HG02852 (cell line): ENCODE data around the gene NDUFAF4.

Experiments used
- ATAC-seq: cut with Tn5 transposase; IDR thresholded peaks from one replicate; pipeline ENCODE4 v1.9.1; 2021; ENCODE audit warnings: mild to moderate bottlenecking, moderate library complexity; ENCODE audit not compliant: unreplicated experiment

The NDUFAF4 gene

DNA sequence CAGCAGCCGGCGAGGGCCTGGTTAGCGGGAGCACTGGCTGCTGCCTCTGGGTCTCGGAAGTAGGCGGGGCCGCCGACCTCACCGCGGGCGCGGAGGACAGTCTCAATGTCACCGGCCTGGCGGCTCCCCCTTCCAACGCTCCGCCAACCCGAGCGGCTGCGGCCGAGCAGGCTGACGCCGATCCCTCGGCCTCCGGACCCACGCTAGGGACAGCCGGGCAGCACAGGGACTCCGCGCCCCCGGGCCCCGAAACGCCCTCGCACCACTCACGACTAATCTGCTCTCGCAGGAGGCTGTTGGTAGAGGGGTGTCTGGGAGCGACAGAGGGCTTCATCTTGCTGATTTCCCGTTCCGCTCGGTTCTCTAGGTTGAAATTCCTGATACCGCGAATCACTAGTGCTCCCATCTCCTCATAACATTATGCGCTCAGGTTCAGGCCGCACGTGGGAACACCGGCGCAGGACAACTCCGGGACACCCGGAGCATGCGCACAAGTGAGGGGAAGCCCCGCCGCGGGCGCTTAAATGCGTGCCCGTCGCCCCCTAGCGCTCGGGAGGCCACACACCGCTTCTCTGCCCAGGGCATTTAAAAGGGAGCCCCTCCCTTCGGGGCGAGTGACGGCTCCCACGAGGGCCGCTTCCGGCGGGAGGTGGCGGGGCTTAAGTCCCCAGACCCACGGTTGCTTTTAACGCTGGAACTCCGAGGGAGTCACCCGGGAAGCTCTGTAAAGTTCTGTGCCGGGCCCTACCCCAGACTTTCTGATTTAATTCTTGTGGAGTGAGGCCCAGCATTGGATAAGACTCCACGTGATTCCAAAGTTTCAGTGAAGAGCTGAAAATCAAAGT, at the start of gene NDUFAF4:
TSS of gene NDUFAF4 (minus strand) at position 496 of the 845 bp plus-strand sequence. CDS start at position 406, 90 bp downstream.
- peak; percentile 87 for ATAC-seq

DNA sequence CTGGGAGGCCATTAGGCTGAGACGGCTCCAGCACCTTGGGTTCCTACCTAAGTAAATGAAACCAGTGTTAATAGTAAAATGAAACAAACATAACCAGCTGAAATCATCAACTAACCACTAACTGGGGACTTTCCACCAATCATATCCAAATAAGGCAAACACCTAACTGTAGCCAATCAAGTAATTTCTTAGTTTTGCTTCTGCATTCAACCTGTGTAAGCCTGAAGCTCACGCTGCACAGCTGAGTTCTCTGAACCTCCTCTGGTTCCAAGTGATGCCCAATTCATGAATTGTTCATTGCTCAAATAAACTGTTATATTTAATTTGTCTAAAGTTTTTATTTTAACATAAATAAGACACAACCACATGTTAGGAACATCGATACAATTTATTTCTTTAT, 49.4 kb upstream of the NDUFAF4 start:
- peak; percentile 97 for ATAC-seq

DNA sequence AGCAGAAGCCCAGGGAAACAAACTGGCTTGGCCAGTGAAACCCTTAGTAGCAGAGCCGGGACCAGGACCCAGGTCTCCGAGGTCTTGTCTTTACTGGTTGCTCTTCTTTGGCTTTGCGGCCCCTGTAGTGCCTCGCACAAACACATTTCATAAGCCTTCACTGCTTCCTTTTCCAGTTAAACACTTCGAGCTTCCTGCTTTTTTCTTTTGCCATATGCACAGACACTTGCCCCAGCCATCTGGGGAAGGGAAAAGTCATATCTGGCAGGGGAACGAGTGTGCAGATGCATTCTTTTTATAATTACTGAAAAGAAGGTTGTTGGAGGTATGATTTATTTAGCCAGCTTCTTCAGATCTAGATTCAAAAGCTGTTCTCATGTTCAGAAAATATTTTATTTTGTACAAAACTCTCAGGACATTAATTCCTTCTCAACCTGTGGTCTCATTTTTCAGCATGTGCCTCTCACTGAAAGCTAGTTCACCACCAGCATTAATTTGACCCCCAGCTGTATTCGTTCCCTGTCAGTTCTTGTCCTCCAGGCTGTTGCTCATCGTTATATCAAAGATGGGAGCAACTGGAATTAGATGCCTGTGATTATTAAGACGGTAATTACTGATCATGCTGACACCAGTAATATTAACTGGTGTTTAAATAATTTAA, 46.0 kb upstream of the NDUFAF4 start:
- no peak for ATAC-seq

DNA sequence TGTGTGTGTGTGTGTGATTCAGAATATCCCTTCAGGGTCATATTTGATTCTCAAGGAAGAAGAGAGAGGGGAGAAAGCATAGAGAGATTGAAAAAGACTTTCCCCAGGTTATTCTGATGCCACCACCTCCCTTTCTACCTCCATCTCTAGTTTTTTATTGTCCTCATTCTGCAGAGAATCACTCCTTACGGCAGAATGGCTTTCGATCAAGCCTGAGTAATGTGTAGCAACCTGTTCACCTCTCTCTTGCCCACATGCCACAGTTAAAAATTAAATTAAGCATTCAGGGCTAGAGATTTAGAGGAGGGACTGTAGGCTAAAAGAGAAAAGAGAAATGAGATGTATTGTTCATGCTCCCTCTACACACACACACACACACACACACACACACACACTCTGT, 45.0 kb upstream of the NDUFAF4 start:
- no peak for ATAC-seq

GRCh38 chr6:96940322-96940721, 42.6 kb upstream of the NDUFAF4 start:
- ATAC-seq, result no peak

DNA sequence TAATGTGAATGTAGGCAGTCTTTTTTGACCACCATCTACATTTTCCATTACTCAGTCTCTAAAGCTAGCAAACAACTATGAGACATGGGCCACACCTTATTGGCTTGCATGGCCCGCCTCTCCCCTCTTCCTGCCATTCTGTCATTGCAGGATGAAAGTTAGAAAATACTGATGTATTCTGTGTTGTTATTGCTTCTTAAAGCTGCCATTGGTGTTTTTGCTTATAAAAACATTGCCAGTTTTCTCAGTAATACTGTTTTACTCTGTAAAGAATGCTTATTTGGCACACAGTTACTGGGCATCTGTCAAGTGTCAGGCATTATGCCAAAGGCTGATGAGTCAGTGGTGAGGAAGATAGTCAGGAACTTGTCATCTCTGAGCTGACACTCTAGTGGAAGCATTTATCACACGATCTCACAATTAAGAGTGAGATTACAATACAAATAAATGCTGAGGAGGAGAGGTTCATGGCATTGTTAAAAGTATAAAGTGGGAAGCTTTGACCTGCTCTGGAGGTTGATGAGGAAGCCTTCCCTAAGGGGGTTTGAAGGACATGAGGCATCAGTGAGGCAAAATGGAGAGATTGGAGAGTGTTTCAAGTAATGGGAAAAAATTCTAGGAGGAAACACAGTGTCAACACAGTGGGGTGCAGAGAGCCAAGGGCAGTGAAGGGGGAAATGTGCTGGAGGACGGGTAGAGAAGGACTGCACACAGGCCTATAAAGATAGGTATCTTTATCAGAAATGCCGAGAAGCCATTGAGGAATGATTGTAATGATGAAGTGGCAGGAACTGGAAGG, 41.5 kb upstream of the NDUFAF4 start:
- no peak for ATAC-seq

DNA sequence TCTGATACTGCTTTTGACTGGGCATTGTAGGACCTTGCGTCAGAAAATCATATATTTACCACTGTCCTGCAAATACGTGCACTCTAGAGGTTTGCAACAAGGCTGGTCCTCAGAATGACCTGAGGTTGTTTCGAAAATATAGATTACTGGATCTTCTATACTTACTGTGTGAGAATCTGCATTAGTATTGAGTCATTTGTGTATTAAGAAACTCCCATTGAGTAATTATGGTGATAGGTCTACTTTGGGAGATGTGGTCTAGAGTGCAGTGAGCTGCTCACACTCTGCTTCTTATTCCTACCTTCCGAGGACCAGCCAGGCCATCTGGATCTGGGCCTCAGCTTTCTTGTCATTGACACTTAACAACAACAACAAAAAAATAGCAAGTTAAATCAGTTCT, 36.4 kb upstream of the NDUFAF4 start:
- peak; percentile 67 for ATAC-seq

DNA sequence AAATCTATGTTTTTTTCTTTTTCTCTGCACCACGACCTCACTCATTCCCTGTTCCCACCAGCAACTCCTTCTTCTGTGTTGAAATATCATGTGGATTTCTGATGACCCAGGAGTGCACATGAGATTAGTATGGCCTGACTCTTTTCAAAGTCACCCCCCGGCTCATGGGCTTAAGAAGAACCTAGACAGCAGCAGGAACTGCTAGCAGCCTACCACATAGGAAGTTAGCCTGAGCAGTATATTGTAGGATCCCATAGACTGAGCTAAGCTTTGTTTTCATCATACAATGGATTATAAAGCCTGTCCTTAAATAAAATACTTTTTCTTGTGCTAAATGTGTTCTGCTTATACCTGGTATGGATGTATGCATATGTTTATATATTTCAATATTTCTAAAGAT, 33.5 kb upstream of the NDUFAF4 start:
- ATAC-seq, result no peak

DNA sequence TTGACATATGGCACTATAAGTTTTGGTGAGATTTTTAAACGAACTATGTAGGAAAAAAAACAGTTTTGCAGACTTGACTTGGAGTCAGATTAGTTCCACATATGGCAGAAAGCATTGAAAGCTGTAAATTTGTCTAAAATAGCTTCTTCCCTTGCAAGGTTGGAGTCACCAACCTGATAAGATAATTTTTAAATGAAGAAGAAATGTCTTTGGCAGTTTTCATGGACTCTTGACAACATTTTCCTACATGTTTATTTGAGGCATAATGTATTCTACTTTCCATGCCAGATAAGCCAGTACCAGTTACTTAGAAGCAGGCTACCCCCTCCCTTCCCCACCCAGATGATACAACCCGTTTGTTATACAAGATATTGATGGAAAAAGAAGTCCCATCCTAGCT, 32.0 kb upstream of the NDUFAF4 start:
- no peak for ATAC-seq

DNA sequence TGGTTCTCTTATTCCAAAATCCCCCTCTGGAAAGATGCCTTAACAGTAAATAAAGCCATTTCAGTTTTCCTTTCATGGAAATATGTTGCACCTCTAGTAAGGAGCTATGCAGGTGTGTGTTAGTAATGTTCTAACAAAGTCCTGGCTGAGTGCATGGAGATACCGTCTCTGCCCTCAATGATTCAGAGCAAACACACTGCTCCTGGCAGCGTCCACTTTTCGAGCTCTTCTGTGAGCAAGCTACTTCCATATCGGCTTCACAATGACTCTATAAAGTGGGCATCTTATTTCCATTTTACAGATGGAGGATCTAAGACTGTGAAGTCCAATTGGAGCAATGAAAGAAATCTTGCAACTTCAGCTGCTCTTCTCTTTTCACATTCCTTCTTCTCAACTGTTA, 30.0 kb upstream of the NDUFAF4 start:
- ATAC-seq, result no peak

- ATAC-seq, result no peak
Measured at GRCh38 chr6:96926425-96926824, 28.7 kb upstream of the NDUFAF4 start.

GRCh38 chr6:96925290-96925687, 27.6 kb upstream of the NDUFAF4 start:
- no peak for ATAC-seq

GRCh38 chr6:96923871-96924493, 26.3 kb upstream of the NDUFAF4 start:
- ATAC-seq, result peak; percentile 84

DNA sequence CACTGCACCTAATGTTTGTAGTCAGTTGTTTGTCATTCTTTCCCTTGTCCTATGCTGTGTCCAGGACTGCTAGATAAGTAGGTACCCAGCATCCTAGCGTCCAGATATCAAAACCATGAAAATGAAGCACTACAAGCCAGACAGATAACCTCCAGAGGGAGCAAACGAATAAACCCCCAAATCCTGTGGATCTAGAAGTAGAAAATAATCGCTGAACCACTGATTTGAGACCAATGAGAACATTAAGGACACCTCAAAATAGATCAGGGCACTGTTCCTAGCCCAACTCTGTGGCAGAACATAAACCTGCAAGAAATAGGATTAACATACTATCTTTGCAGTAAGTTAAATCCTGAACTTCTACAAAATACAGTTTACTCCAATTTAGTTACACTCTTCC, 25.7 kb upstream of the NDUFAF4 start:
- ATAC-seq, result no peak

- ATAC-seq, result no peak
Measured at GRCh38 chr6:96917098-96917497, 19.4 kb upstream of the NDUFAF4 start.

- ATAC-seq, result no peak
Measured at GRCh38 chr6:96913621-96914020, 15.9 kb upstream of the NDUFAF4 start.

GRCh38 chr6:96911751-96912150, 14.1 kb upstream of the NDUFAF4 start:
- ATAC-seq, result no peak

DNA sequence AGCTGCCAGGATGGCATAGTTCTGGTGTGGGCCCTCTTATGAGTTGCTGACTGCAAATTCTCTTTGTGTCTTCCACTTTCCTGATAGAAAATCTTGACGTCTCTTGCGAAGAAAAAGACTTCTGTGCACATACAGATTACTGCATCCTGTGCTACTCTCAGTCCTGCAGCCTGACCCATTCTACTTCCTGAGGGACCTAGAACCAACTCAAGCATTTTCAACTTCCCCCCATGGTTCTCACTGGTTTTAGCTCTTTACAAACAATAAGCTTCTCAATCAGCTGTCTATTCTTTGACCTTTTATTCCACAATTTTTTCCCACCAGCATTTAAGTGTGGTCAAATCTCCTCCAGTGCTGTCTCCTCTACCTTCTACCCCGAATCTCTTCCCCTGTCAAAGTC, 13.5 kb upstream of the NDUFAF4 start:
- no peak for ATAC-seq

GRCh38 chr6:96909811-96910210, 12.1 kb upstream of the NDUFAF4 start:
- no peak for ATAC-seq

DNA sequence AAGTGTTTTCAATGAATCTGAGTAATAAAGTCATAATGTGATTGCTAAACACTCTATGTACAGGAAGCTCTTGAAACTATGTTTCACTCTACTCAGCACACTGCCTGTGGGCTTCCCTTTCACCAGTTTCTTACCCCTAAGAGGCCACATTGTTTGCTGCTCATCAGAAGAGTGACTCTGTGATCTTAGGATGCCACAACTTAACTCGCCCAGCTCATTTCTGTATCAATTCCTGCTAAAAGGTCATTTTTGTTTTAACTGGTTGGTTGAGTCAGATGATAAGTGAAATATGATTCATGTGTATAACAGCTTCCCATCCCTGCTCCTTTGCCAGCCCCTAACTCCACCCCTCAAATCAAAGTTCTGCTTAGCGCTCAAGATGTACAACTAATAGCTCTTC, 9.8 kb upstream of the NDUFAF4 start:
- ATAC-seq, result peak; percentile 97

DNA sequence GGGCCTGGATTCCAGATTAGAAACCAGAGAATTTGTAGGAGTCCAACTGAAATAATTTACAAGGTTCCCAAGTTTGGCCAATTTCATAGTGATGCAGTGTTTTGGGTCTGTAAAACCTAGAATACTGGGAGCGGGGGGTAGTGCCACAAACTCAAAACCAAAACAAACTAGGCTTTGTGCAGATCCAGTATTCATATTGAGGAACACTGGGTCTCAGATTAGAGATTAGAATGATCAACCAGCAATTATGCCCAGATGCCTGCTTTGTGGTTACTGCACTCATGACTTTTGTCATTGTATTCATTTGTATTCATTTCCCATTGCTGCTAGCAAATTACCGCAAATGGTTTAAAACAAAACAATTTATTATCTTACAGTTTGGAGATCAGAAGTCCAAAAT, 3.2 kb upstream of the NDUFAF4 start:
- no peak for ATAC-seq
